Thymus (tissue), 11 donors: Measurements from ENCODE around the gene MILR1. TPM values are rescaled to one million over a fixed set of nuclear protein-coding genes. Genes with fewer than 3 reads are reported as not detected.
"Not testable (repeated sequence)": the region's sequence is repeated elsewhere in the genome, so short reads cannot be mapped to it uniquely, and the experiment has no call there.

Source experiments
- DNase-seq, 9 donors: peaks; one replicate each; pipeline ENCODE4 v3.0.0-alpha.2; 2013; ENCODE audit warnings: low spot score in 9 of 9, low read depth in 6 of 9, missing footprints in 1 of 9
- H3K27ac ChIP-seq, 2 donors: one replicate each; pipeline ENCODE4 v1.5.1; 2013; ENCODE audit warnings: control low read depth in 1 of 2, low read depth in 1 of 2, low read length in 1 of 2, mild to moderate bottlenecking in 1 of 2, moderate library complexity in 1 of 2
- H3K27me3 ChIP-seq, 2 donors: one replicate each; pipeline ENCODE4 v1.5.1; 2013; ENCODE audit warnings: low read length in 1 of 2; ENCODE audit not compliant: control insufficient read depth in 2 of 2, insufficient read depth in 1 of 2
- H3K36me3 ChIP-seq, 2 donors: one replicate each; pipeline ENCODE4 v1.5.1; 2013; ENCODE audit warnings: low read length in 1 of 2, mild to moderate bottlenecking in 1 of 2, moderate library complexity in 1 of 2; ENCODE audit not compliant: control insufficient read depth in 2 of 2, insufficient read depth in 2 of 2
- H3K4me1 ChIP-seq, 2 donors: one replicate each; pipeline ENCODE4 v1.5.1; 2013; ENCODE audit warnings: low read length in 2 of 2; ENCODE audit not compliant: control insufficient read depth in 2 of 2, insufficient read depth in 2 of 2
- H3K4me3 ChIP-seq, 2 donors: one replicate each; pipeline ENCODE4 v1.5.1; 2013; ENCODE audit warnings: low read length in 2 of 2, control low read depth in 1 of 2, mild to moderate bottlenecking in 1 of 2
- H3K9me3 ChIP-seq, 2 donors: one replicate each; pipeline ENCODE4 v1.5.1; 2013; ENCODE audit warnings: low read length in 1 of 2, mild to moderate bottlenecking in 1 of 2; ENCODE audit not compliant: control insufficient read depth in 2 of 2, insufficient read depth in 1 of 2
- WGBS: extraction: QIAGEN DNeasy Blood & Tissue Kit; methylation state at CpG from one replicate; pipeline ENCODE4 v1.1.7; 2013; 5-methylcytosine and 5-hydroxymethylcytosine counted together
- polyA plus RNA-seq: library from polyadenylated mRNA; stranded (reverse); fragments of 200-250 nt; gene quantifications from one replicate; pipeline ENCODE4 v1.2.3, GENCODE V29; 2013
- total RNA-seq: library from RNA; stranded (reverse); fragments of 120-200 nt; gene quantifications from one replicate; pipeline ENCODE4 v1.2.4, GENCODE V29; 2013
- donor health status: healthy.

MILR1 gene
- total and polyA plus RNA-seq, 2 donors = 6.2 to 8.8 TPM

GRCh38 chr17:64423881-64424280 lies 25.0 kb upstream of the MILR1 start:
- Histone ChIP-seq H3K27me3 (no peaks in the 10 kb centered on the region), H3K27ac (no peak overlapping the region), H3K4me3 (no peak overlapping the region), H3K4me1 (no peaks in the 10 kb centered on the region), H3K36me3 (no peaks in the 10 kb centered on the region), H3K9me3 (no peaks in the 10 kb centered on the region)
- DNase-seq = no peak
- 96% methylated on average over 3 of the region's 3 CpGs for WGBS

GRCh38 chr17:64424324-64424849 lies 24.5 kb upstream of the MILR1 start:
- DNase-seq = no peak
- H3K27ac ChIP-seq = no peak overlapping the region
- no peaks in the 10 kb centered on the region for H3K4me1 ChIP-seq
- H3K9me3 ChIP-seq = no peaks in the 10 kb centered on the region
- H3K27me3 ChIP-seq = no peaks in the 10 kb centered on the region
- no peaks in the 10 kb centered on the region for H3K36me3 ChIP-seq
- H3K4me3 ChIP-seq = no peak overlapping the region
- WGBS = 96% methylated on average over 1 of the region's 1 CpG

GRCh38 chr17:64425191-64425590 lies 23.7 kb upstream of the MILR1 start:
- H3K4me3 ChIP-seq = no peak overlapping the region
- no peaks in the 10 kb centered on the region for H3K27me3 ChIP-seq
- DNase-seq = no peak
- H3K27ac ChIP-seq = no peak overlapping the region
- no peaks in the 10 kb centered on the region for H3K36me3 ChIP-seq
- H3K9me3 ChIP-seq = no peaks in the 10 kb centered on the region
- no peaks in the 10 kb centered on the region for H3K4me1 ChIP-seq
- 96% methylated on average over 3 of the region's 3 CpGs for WGBS

DNA sequence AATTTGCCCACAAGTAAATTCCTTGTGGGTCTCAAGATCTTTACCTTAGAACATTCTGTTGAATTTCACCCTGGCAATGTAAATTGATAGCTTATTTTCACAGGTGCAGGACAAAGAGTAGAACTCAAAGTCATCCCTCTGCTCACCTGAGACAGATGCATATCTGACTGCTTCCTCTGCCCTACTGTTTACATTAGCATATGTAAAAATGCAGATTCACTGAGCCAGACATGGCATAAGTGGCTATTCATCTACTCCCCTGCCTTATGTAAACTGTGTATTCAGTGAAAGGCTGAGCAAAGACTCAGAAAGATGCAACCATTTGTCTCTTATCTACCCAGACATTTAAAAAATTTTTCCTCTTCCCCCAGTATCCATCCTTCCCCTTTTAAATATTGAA lies 22.3 kb upstream of the MILR1 start:
- Histone ChIP-seq H3K36me3 (no peaks in the 10 kb centered on the region), H3K27ac (no peak overlapping the region), H3K4me3 (no peak overlapping the region), H3K9me3 (no peaks in the 10 kb centered on the region), H3K4me1 (no peaks in the 10 kb centered on the region), H3K27me3 (no peaks in the 10 kb centered on the region)
- no peak for DNase-seq

- no peaks in the 10 kb centered on the region for H3K27me3 ChIP-seq
- 97% methylated on average over 1 of the region's 1 CpG for WGBS
- no peaks in the 10 kb centered on the region for H3K36me3 ChIP-seq
- no peak overlapping the region for H3K27ac ChIP-seq
- H3K4me1 ChIP-seq = no peaks in the 10 kb centered on the region
- DNase-seq = no peak
- no peaks in the 10 kb centered on the region for H3K9me3 ChIP-seq
- H3K4me3 ChIP-seq = no peak overlapping the region
These were observed 20.5 kb upstream of the MILR1 start for GRCh38 chr17:64428406-64428805.

DNA sequence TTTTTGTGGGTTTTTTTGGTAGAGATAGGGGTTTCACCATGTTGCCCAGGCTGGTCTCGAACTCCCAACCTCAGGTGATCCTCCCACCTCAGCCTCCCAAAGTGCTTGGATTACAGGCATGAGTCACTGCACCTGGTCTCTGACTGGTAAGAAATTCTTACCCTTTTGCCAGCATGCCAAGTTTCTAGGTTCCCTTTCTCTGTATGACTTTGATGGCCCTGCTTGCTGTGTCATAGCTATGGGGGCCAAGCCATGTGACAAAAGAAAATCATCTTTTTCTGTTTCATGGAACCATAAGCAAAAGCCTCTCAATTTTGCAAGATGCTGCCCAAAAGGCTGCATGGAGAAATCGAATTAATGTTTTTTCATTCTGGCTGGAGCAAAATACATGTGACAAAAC lies 18.9 kb upstream of the MILR1 start:
- H3K4me3 ChIP-seq, H3K4me1 ChIP-seq, H3K9me3 ChIP-seq, H3K27ac ChIP-seq, H3K36me3 ChIP-seq, H3K27me3 ChIP-seq, DNase-seq: not testable (repeated sequence)
- 93% methylated on average over 2 of the region's 2 CpGs for WGBS

DNA sequence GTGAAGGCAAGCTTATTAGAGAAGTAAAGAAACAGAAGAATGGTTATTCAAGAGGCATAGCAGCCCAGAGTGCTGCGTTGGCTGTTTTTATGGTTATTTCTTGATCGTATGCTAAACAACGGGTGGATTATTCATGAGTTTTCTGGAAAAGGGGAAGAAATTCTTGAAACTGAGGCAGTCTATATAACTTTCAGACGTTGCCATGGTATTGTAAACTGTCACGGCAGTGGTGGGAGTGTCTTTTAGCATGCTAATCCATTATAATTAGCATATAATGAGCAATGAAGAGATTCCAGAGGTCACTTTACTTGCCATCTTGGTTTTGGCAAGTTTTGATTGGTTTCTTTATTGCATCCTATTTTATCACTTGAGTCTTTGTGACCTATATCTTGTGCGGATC lies 17.4 kb upstream of the MILR1 start:
- WGBS = 95% methylated on average over 6 of the region's 6 CpGs
- peaks cover 0 to 10% of the 10 kb centered on the region in 2 donors for H3K9me3 ChIP-seq
- no peak for DNase-seq

GRCh38 chr17:64437944-64438525 lies 10.9 kb upstream of the MILR1 start:
- Histone ChIP-seq H3K4me1 (peaks cover 14 to 16% of the 10 kb centered on the region in 2 donors), H3K27ac (no peak overlapping the region), H3K4me3 (no peak overlapping the region), H3K36me3 (no peaks in the 10 kb centered on the region), H3K27me3 (no peaks in the 10 kb centered on the region), H3K9me3 (peaks cover 7 to 33% of the 10 kb centered on the region in 2 donors)
- DNase-seq = no peak
- WGBS = over 99% methylated on average over 5 of the region's 5 CpGs

More for the DNA sequence above, 17.4 kb upstream of the MILR1 start:
- no peaks in the 10 kb centered on the region for H3K36me3 ChIP-seq
- no peaks in the 10 kb centered on the region for H3K27me3 ChIP-seq
- no peak overlapping the region for H3K4me3 ChIP-seq
- H3K4me1 ChIP-seq = no peaks in the 10 kb centered on the region
- H3K27ac ChIP-seq = no peak overlapping the region

- H3K4me3 ChIP-seq, H3K36me3 ChIP-seq, H3K27ac ChIP-seq, DNase-seq, H3K27me3 ChIP-seq: not testable (repeated sequence)
- Histone ChIP-seq H3K9me3 (peaks cover 7 to 31% of the 10 kb centered on the region in 2 donors), H3K4me1 (peaks cover 16 to 23% of the 10 kb centered on the region in 2 donors)
- 98% methylated on average over 1 of the region's 1 CpG for WGBS
These were observed 9.4 kb upstream of the MILR1 start for GRCh38 chr17:64439521-64439920.
